ENCODE data around the gene KCNJ10. TPM values are rescaled to one million over a fixed set of nuclear protein-coding genes. Genes with fewer than 3 reads are reported as not detected.

Gene KCNJ10
- polyA plus RNA-seq, 4 donors, result 23.4 to 30.9 (median 23.9) TPM

Other genes with a start within 250 kb of the KCNJ10 start
- gene SLAMF8, start 243.3 kb downstream of the KCNJ10 start, polyA plus RNA-seq (ENCODE audit: insufficient read length in 4 of 4), result under 1 TPM; 0.44 to 0.59 (median 0.55) TPM
- 1 to 10 TPM in 1 of 4 donors, under 1 TPM in 3; 0.39 to 1.2 (median 0.65) TPM for gene VSIG8, start 207.5 kb downstream of the KCNJ10 start, polyA plus RNA-seq (ENCODE audit: insufficient read length in 4 of 4)
- gene CFAP45, start 170.0 kb downstream of the KCNJ10 start, polyA plus RNA-seq (ENCODE audit: insufficient read length in 4 of 4), result 1 to 10 TPM; 3.7 to 5.2 (median 4.3) TPM
- gene TAGLN2, start 144.7 kb downstream of the KCNJ10 start, polyA plus RNA-seq (ENCODE audit: insufficient read length in 4 of 4), result 100 to 1,000 TPM; 124 to 149 (median 130) TPM
- gene IGSF9, start 124.5 kb downstream of the KCNJ10 start, polyA plus RNA-seq (ENCODE audit: insufficient read length in 4 of 4), result 10 to 100 TPM in 3 of 4 donors, 1 to 10 TPM in 1; 10.0 to 26.1 (median 18.3) TPM
- not detected for gene SLAMF9, start 115.9 kb downstream of the KCNJ10 start, polyA plus RNA-seq (ENCODE audit: insufficient read length in 4 of 4)
- gene PIGM, start 38.2 kb downstream of the KCNJ10 start, polyA plus RNA-seq (ENCODE audit: insufficient read length in 4 of 4), result 10 to 100 TPM; 10.8 to 14.9 (median 11.6) TPM
- under 1 TPM; 0.08 to 0.14 (median 0.12) TPM for gene KCNJ9, start 11.4 kb upstream of the KCNJ10 start, polyA plus RNA-seq (ENCODE audit: insufficient read length in 4 of 4)
- gene IGSF8, start 28.5 kb upstream of the KCNJ10 start, polyA plus RNA-seq (ENCODE audit: insufficient read length in 4 of 4), result 10 to 100 TPM; 26.9 to 43.7 (median 38.6) TPM
- gene ATP1A2, start 45.6 kb upstream of the KCNJ10 start, polyA plus RNA-seq (ENCODE audit: insufficient read length in 4 of 4), result 1 to 10 TPM; 3.9 to 5.7 (median 4.8) TPM
- gene ATP1A4, start 81.4 kb upstream of the KCNJ10 start, polyA plus RNA-seq (ENCODE audit: insufficient read length in 4 of 4), result under 1 TPM in 3 of 4 donors, not detected in 1; 0.04 to 0.43 (median 0.26) TPM
- gene CASQ1, start 120.4 kb upstream of the KCNJ10 start, polyA plus RNA-seq (ENCODE audit: insufficient read length in 4 of 4), result under 1 TPM; 0.13 to 0.63 (median 0.33) TPM
- 100 to 1,000 TPM in 2 of 4 donors, 10 to 100 TPM in 2; 86.1 to 130 (median 108) TPM for gene PEA15, start 135.2 kb upstream of the KCNJ10 start, polyA plus RNA-seq (ENCODE audit: insufficient read length in 4 of 4)
- gene DCAF8, start 192.4 kb upstream of the KCNJ10 start, polyA plus RNA-seq (ENCODE audit: insufficient read length in 4 of 4), result 100 to 1,000 TPM; 160 to 276 (median 224) TPM
- gene PEX19, start 215.0 kb upstream of the KCNJ10 start, polyA plus RNA-seq (ENCODE audit: insufficient read length in 4 of 4), result 10 to 100 TPM; 72.1 to 91.4 (median 78.8) TPM

All from left renal cortex interstitium (tissue), 4 donors.